ENCODE results near the gene STOX1. TPM values are rescaled to one million over a fixed set of nuclear protein-coding genes. Genes with fewer than 3 reads are reported as not detected.

STOX1 gene
- total and polyA plus RNA-seq, 3 donors from 2014 or later: 3.2 to 4.6 (median 3.8) TPM

GRCh38 chr10:68871105-68871711 is 43.9 kb downstream of the STOX1 start:
- Histone ChIP-seq H3K4me3 (no peak overlapping the region), H3K27me3 (no peaks in the 10 kb centered on the region), H3K4me1 (peaks cover 7% of the 10 kb centered on the region), H3K27ac (peak overlapping the region in 1 of 2 donors; percentile 65), H3K36me3 (ENCODE audit: low read depth, missing control alignments) (no peaks in the 10 kb centered on the region), H3K9me3 (no peaks in the 10 kb centered on the region)
- DNase-seq: peak; percentile 16
- TF ChIP-seq POLR2A (IDR thresholded peaks at IDR 0.05): no peak
- no peak for TF ChIP-seq CTCF (IDR thresholded peaks at IDR 0.05)
- intact Hi-C loops (cut with DNase I; ENCODE audit: low total_unique reads): no loop called here
- WGBS, 2 donors: 47 to 56% methylated on average over 6 of the region's 6 CpGs

DNA sequence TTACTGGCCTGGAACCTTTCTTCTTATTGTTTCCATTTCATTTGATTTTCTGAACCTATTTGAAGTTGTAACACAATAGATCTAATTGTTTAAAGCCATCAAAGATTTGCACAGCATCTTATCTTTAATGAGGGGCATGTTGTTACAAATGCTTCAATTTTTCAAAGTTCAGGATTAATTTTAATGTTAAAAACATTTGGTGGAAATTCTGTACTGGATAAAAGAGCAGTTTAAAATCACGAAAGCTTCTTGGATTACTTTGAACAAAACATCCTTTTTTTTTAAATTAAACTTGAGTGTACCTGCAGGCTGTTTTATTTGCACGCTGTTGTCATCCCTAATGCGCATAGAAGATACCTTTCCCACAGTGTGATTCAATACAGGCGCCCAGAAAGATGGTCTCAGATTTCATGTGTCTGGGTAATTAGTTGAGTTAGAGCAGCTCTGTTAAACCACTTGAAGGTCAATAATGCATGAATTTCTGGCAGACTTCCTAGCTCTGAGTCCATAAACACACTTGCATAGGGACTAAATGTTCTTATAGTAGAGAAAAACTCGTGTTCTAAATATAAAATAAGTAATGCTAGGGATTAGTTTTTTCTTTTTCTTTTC is 44.5 kb downstream of the STOX1 start:
- H3K36me3 ChIP-seq (ENCODE audit: low read depth, missing control alignments): no peaks in the 10 kb centered on the region
- TF ChIP-seq POLR2A (IDR thresholded peaks at IDR 0.05) (no peak), CTCF (IDR thresholded peaks at IDR 0.05) (no peak)
- peaks cover 7% of the 10 kb centered on the region for H3K4me1 ChIP-seq
- WGBS, 2 donors: 26 to 29% methylated on average over 5 of the region's 5 CpGs
- no peaks in the 10 kb centered on the region for H3K27me3 ChIP-seq
- intact Hi-C loops (cut with DNase I; ENCODE audit: low total_unique reads): no loop called here
- peak overlapping the region in 1 of 2 donors; percentile 71 for H3K27ac ChIP-seq
- no peak overlapping the region for H3K4me3 ChIP-seq
- no peaks in the 10 kb centered on the region for H3K9me3 ChIP-seq
- DNase-seq: peak; percentile 17

DNA sequence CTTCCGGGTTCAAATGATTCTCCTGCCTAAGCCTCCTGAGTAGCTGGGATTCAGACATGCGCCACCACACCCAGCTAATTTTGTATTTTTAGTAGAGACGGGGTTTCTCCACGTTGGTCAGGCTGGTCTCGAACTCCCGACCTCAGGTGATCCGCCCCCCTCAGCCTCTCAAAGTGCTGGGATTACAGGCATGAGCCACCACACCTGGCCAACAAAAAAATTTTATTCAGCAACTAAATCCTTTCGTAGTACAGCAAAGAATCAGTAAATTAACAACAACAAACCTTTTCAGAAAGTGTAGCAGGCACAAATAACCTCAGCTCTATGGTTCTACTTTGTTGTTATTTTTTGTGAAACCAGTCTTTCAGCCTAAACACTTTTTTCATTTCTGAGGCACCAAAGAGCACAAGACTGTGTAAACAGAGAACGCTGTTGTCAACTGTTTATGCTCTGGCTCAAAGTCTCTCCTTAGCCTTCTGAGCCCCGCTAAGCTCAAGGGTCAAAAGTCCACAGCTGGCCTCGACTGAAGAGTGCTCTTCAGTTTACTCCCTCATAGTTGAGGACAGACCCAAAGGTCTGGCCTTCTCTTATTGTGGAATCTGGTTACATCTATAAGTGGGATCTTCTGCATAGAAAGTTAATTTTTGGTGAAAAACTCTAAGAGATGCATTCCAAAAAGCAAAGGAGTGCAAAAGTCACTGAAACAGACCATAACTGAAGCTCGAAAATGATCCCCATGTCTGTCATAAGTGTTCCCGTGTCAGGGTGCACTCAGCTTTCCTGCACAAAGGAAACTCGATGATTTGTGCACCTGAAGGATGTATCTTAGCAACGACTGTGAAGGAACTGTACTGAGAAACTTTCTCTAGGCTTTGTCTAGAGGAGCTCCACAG is 49.2 kb downstream of the STOX1 start:
- Histone ChIP-seq H3K27ac (no peak overlapping the region), H3K4me1 (peaks cover 4% of the 10 kb centered on the region), H3K27me3 (no peaks in the 10 kb centered on the region), H3K36me3 (ENCODE audit: low read depth, missing control alignments) (no peaks in the 10 kb centered on the region), H3K9me3 (no peaks in the 10 kb centered on the region), H3K4me3 (no peak overlapping the region)
- 70 to 71% methylated on average over 15 of the region's 15 CpGs for WGBS, 2 donors
- DNase-seq: no peak
- intact Hi-C loops (cut with DNase I; ENCODE audit: low total_unique reads): no loop called here
- no peak for TF ChIP-seq POLR2A (IDR thresholded peaks at IDR 0.05)
- TF ChIP-seq CTCF (IDR thresholded peaks at IDR 0.05): no peak

DNA sequence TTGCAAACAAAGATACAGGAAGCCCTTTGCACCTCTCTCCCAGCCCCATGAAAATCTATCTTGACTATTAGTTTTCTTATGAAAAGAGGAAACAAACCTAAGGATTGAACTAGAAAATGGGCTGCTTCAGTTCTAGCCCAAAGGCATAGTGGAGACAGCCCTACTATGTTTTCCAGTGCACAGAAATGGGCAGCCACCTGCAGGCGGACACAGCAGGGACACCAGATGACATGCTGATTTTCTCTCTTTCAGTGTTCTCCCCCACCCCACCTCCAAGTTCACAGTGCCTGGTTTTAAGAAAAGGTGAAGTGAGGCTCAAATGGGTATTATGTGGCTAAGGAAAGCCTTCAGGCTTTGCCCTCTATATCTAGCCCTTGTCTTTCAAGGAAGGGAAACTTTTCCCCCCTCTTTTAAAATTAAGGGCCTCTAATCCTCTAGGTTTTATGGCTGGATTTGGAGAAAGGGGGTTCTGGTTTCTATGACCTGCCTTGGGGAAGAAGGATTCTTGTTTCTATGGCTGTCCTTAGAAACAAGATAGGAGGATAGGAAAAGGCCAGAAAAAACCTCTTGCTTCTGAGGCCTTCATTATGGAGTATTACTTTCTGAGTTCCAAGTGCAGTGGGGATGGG is 50.3 kb downstream of the STOX1 start:
- intact Hi-C loops (cut with DNase I; ENCODE audit: low total_unique reads): no loop called here
- 95% methylated on average over 1 of the region's 1 CpG for WGBS, 2 donors
- Histone ChIP-seq H3K4me1 (no peaks in the 10 kb centered on the region), H3K4me3 (no peak overlapping the region), H3K27me3 (no peaks in the 10 kb centered on the region), H3K9me3 (no peaks in the 10 kb centered on the region), H3K27ac (no peak overlapping the region), H3K36me3 (ENCODE audit: low read depth, missing control alignments) (no peaks in the 10 kb centered on the region)
- DNase-seq: no peak
- TF ChIP-seq CTCF (IDR thresholded peaks at IDR 0.05) (no peak), POLR2A (IDR thresholded peaks at IDR 0.05) (no peak)

All from testis (tissue), 3 donors.